NCI-H2196 (cell line): Measurements from ENCODE around the gene SCN4A.
A peak's percentile ranks its signal among the peaks of the same experiment; 100 is the strongest.

Experiments used
- DNase-seq: peaks from one replicate; lab custom pipeline; 2025; ENCODE audit not compliant: unreplicated experiment; lab: John Stamatoyannopoulos, UW

The SCN4A gene

GRCh38 chr17:64002658-64003525 is 30.2 kb upstream of the SCN4A start:
- DNase-seq, result no peak

- DNase-seq, result no peak
These were observed 29.2 kb upstream of the SCN4A start for GRCh38 chr17:64001763-64002529.

- DNase-seq, result no peak
These were observed 28.4 kb upstream of the SCN4A start for GRCh38 chr17:64001091-64001579.

- DNase-seq, result no peak
These were observed 27.2 kb upstream of the SCN4A start for GRCh38 chr17:63999680-64000531.

GRCh38 chr17:63998721-63999679 is 26.3 kb upstream of the SCN4A start:
- DNase-seq, result no peak

- peak; percentile 84 for DNase-seq
These were observed 25.5 kb upstream of the SCN4A start, which contains the start of gene PRR29 for GRCh38 chr17:63998050-63998720. Gene PRR29 (plus strand): TSS chr17:63998351. CDS start chr17:63998365, 14 bp downstream.

GRCh38 chr17:63997341-63998048 is 24.8 kb upstream of the SCN4A start:
- DNase-seq, result no peak

GRCh38 chr17:63996430-63997182 is 23.9 kb upstream of the SCN4A start:
- no peak for DNase-seq

- DNase-seq, result no peak
These were observed 22.9 kb upstream of the SCN4A start for GRCh38 chr17:63995626-63996025.

- DNase-seq, result no peak
These were observed 20.8 kb upstream of the SCN4A start for GRCh38 chr17:63993368-63993985.

- no peak for DNase-seq
These were observed 18.9 kb upstream of the SCN4A start for GRCh38 chr17:63991611-63992010.

- no peak for DNase-seq
These were observed 17.1 kb upstream of the SCN4A start for GRCh38 chr17:63989622-63990345.

GRCh38 chr17:63988741-63989621 is 16.3 kb upstream of the SCN4A start:
- no peak for DNase-seq

GRCh38 chr17:63988127-63988478 is 15.4 kb upstream of the SCN4A start:
- DNase-seq, result no peak

GRCh38 chr17:63987221-63988126 is 14.8 kb upstream of the SCN4A start:
- no peak for DNase-seq
